GM23248 (cell line): ENCODE data around the gene REXO1. TPM values are rescaled to one million over a fixed set of nuclear protein-coding genes. Genes with fewer than 3 reads are reported as not detected.

Experiments
- DNase-seq: peaks from one replicate; pipeline ENCODE4 v3.0.0-alpha.2; 2015
- H2AFZ ChIP-seq: fragments of 200-600 bp; sonication (generic); 2 replicates; pipeline ENCODE4 v1.6.1; 2016; ENCODE audit warnings: antibody characterized with exemption
- H3F3A ChIP-seq: fragments of 200-600 bp; sonication (generic); 2 replicates; pipeline ENCODE4 v1.6.1; 2016; ENCODE audit warnings: mild to moderate bottlenecking, antibody characterized with exemption, mixed run types; ENCODE audit not compliant: insufficient read depth
- H3K27ac ChIP-seq: fragments of 200-600 bp; sonication (generic); 2 replicates; pipeline ENCODE4 v1.5.1; 2016; ENCODE audit warnings: mild to moderate bottlenecking
- H3K27me3 ChIP-seq: fragments of 200-600 bp; sonication (generic); replicated peaks from 2 replicates; pipeline ENCODE4 v1.6.1; 2016; ENCODE audit warnings: mild to moderate bottlenecking; ENCODE audit not compliant: insufficient read depth
- H3K36me3 ChIP-seq: fragments of 200-600 bp; sonication (generic); 2 replicates; pipeline ENCODE4 v1.6.1; 2016; ENCODE audit warnings: low read depth, mild to moderate bottlenecking
- H3K4me1 ChIP-seq: fragments of 200-600 bp; sonication (generic); 2 replicates; pipeline ENCODE4 v1.6.1; 2016; ENCODE audit warnings: mild to moderate bottlenecking; ENCODE audit not compliant: insufficient read depth
- H3K4me2 ChIP-seq: fragments of 200-600 bp; sonication (generic); one replicate; pipeline ENCODE4 v1.6.1; 2016; ENCODE audit warnings: mild to moderate bottlenecking; ENCODE audit not compliant: unreplicated experiment
- H3K4me3 ChIP-seq: fragments of 200-600 bp; sonication (generic); 2 replicates; pipeline ENCODE4 v1.5.1; 2016; ENCODE audit warnings: mild to moderate bottlenecking
- H3K79me2 ChIP-seq: fragments of 200-600 bp; sonication (generic); 2 replicates; pipeline ENCODE4 v1.6.1; 2016; ENCODE audit warnings: mild to moderate bottlenecking; ENCODE audit not compliant: insufficient read depth
- H3K9ac ChIP-seq: fragments of 200-600 bp; sonication (generic); 2 replicates; pipeline ENCODE4 v1.6.1; 2016; ENCODE audit warnings: mild to moderate bottlenecking
- H3K9me2 ChIP-seq: fragments of 200-600 bp; sonication (generic); 2 replicates; pipeline ENCODE4 v1.6.1; 2016; ENCODE audit warnings: mixed run types, mild to moderate bottlenecking, moderate library complexity; ENCODE audit not compliant: insufficient read depth
- H3K9me3 ChIP-seq: fragments of 200-600 bp; sonication (generic); one replicate; pipeline ENCODE4 v1.6.1; 2017; ENCODE audit warnings: low read depth
- H4K20me1 ChIP-seq: fragments of 200-600 bp; sonication (generic); 2 replicates; pipeline ENCODE4 v1.6.0; 2016; ENCODE audit not compliant: insufficient read depth
- EZH2 ChIP-seq: fragments of 200-600 bp; sonication (generic); IDR thresholded peaks from 2 replicates; pipeline ENCODE4 v1.6.1; 2018; ENCODE audit warnings: antibody characterized with exemption, mild to moderate bottlenecking; ENCODE audit not compliant: insufficient read depth, poor library complexity, severe bottlenecking
- EZH2phosphoT487 ChIP-seq: fragments of 200-600 bp; sonication (generic); IDR thresholded peaks from 2 replicates; pipeline ENCODE4 v1.6.1; 2018; ENCODE audit warnings: antibody characterized with exemption, moderate library complexity, mild to moderate bottlenecking, low read depth; ENCODE audit not compliant: insufficient read depth
- WGBS, 2 experiments: methylation state at CpG; one replicate each; pipeline ENCODE4 v1.1.6; 2015 to 2017; ENCODE audit warnings: low lambda C conversion rate in 2 of 2, low coverage in 1 of 2; ENCODE audit errors: missing lambda C conversion rate in 2 of 2; 5-methylcytosine and 5-hydroxymethylcytosine counted together
- in situ Hi-C: fragments of 300-500 bp; cut with MboI; formaldehyde crosslinking; loops from 2 replicates; pipeline ENCODE4 v1.15.0; 2020
- polyA plus RNA-seq: library from polyadenylated mRNA; unstranded; fragments of >200 nt; fragmentation: Nextera tagmentation; extraction: Ambion mirVana; gene quantifications from 2 replicates; pipeline ENCODE4 v1.2.1, GENCODE V29; 2016
- total RNA-seq: library from RNA; depleted of rRNA; stranded (reverse); fragments of >200 nt; shearing (Covaris generic); gene quantifications from 2 replicates; pipeline ENCODE4 v1.2.3, GENCODE V29; 2014

REXO1 gene
- total and polyA plus RNA-seq, 2 experiments from 2014 or later = 4.9 to 5.2 TPM

DNA sequence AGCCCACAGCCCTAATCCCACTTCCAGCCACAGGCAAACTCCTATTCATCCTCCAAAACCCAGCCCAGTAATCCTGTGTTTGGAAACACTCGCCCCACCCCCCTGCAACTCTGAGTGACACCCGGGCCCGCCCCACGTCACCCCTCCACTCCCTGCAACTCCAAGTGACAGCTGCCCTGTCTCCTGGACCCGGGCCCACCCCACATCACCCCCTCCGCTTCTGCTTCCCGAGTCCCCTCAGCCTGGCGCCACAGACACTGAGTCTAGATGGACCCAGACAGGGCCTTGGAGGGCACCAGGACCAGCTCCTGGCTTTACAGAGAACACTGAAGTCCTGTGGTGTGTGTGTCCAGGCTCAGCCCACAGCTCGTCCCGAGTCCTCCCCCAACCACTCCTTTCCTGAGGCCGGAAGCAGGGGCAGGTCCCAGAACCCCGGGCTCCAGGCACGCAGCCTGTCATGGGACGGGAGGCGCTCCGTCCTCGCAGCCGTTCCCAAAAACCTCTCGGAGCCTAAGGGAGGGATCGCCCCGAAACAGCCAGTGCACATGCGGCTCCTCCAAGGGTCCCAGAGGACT lies 7.7 kb downstream of the REXO1 start:
- in situ Hi-C loops = no loop called here
- H4K20me1 ChIP-seq = no peaks in the 10 kb centered on the region

DNA sequence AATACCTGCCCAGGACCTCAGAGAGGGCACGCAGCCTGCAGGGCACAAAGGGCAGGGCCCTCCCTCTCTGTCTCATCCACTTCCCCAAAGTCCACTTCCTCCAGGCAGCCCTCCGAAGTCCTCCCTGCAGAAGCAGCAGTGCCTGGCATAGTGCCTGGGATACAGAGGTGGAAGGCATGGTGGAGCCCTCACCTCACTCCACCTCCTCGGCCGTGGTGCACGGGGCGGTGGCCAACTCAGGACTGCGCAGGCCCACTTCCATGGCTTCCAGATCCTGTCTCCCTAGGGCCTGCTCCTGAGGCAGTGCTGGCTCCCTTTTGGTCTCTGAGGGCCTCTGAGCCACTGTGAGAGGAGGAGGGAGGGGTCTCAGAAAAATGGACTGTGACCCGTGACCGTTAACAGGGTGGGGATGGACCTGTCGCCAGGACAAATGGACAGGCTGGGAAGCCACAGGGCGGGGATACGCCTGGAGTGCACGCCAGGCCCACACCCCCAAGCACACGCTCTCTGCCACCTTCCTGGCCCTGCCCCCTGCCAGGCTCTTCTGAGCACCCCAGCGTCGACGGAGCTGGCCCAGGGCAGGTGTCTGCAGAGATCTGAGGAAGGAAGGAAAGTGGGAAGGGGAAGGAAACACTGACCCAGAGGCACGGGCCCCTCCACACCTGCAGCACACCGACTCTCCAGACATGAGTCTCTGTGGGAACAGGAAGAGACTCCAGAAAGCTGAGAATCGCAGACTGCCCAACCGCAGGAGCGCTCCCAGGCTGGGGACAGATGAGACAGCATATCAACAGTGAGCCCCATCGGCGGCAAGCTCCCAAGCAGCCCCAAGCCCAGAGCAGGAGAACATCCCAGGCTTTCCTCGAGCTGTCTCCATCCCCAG lies 8.4 kb downstream of the REXO1 start:
- no peaks in the 10 kb centered on the region for H3K4me1 ChIP-seq
- H3K27me3 ChIP-seq = no peaks in the 10 kb centered on the region
- H3K9ac ChIP-seq = no peak overlapping the region
- in situ Hi-C loops = no loop called here
- peaks cover 100% of the 10 kb centered on the region for H3K79me2 ChIP-seq
- 77 to 79% methylated on average over 25 of the region's 25 CpGs for WGBS, 2 experiments
- H3K9me3 ChIP-seq = no peaks in the 10 kb centered on the region
- H3K9me2 ChIP-seq = no peaks in the 10 kb centered on the region
- H3F3A ChIP-seq = no peaks in the 10 kb centered on the region
- TF ChIP-seq EZH2phosphoT487 (no peak), EZH2 (no peak)
- no peaks in the 10 kb centered on the region for H4K20me1 ChIP-seq
- no peak for DNase-seq
- no peak overlapping the region for H3K4me2 ChIP-seq
- no peak overlapping the region for H2AFZ ChIP-seq
- H3K36me3 ChIP-seq = no peaks in the 10 kb centered on the region
- no peak overlapping the region for H3K4me3 ChIP-seq
- H3K27ac ChIP-seq = no peak overlapping the region

More for the DNA sequence above, 7.7 kb downstream of the REXO1 start:
- H3K9me2 ChIP-seq = no peaks in the 10 kb centered on the region
- H3F3A ChIP-seq = no peaks in the 10 kb centered on the region
- no peaks in the 10 kb centered on the region for H3K4me1 ChIP-seq
- no peak for DNase-seq
- WGBS, 2 experiments = 85 to 86% methylated on average over 19 to 22 of the region's 22 CpGs
- no peaks in the 10 kb centered on the region for H3K9me3 ChIP-seq
- no peak overlapping the region for H3K9ac ChIP-seq
- no peak overlapping the region for H3K27ac ChIP-seq
- peaks cover 100% of the 10 kb centered on the region for H3K79me2 ChIP-seq
- H3K4me3 ChIP-seq = no peak overlapping the region
- no peak for TF ChIP-seq EZH2phosphoT487
- TF ChIP-seq EZH2 = no peak
- H3K27me3 ChIP-seq = no peaks in the 10 kb centered on the region
- no peak overlapping the region for H2AFZ ChIP-seq
- no peak overlapping the region for H3K4me2 ChIP-seq
- H3K36me3 ChIP-seq = no peaks in the 10 kb centered on the region

DNA sequence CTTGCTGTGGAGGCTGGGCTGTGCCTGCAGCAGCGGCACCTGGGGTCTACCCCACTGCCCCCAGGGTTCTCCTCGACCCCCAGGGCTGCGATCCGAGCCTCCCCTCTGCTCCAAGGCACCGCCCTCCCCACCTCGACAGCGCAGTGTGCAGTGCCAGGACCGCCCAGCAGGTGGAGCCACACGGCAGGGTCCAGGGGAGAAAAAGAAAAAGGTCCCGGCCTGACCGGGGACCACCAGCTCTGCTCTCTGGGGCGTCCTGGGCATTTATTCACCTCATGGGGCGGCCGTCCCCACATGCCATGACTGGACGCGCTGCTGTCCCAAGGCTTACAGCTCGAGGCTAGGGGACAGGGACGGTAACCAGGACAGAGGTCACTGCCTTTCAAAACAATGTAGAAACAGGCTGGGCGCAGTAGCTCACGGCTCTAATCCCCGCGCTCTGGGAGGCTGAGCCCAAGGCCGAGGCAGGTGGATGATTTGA lies 10.6 kb downstream of the REXO1 start:
- Histone ChIP-seq H3K27me3 (no peaks in the 10 kb centered on the region), H3K4me3 (no peak overlapping the region), H2AFZ (no peak overlapping the region), H3K79me2 (peaks cover 100% of the 10 kb centered on the region), H3K36me3 (no peaks in the 10 kb centered on the region), H3K4me1 (no peaks in the 10 kb centered on the region), H3K9ac (no peak overlapping the region), H3K9me3 (no peaks in the 10 kb centered on the region), H3F3A (no peaks in the 10 kb centered on the region), H3K4me2 (no peak overlapping the region), H3K27ac (no peak overlapping the region), H4K20me1 (no peaks in the 10 kb centered on the region), H3K9me2 (no peaks in the 10 kb centered on the region)
- DNase-seq = peak; percentile 47
- in situ Hi-C loops = no loop called here
- WGBS, 2 experiments = 41 to 44% methylated on average over 23 of the region's 23 CpGs
- TF ChIP-seq EZH2phosphoT487 = no peak
- TF ChIP-seq EZH2 = no peak

DNA sequence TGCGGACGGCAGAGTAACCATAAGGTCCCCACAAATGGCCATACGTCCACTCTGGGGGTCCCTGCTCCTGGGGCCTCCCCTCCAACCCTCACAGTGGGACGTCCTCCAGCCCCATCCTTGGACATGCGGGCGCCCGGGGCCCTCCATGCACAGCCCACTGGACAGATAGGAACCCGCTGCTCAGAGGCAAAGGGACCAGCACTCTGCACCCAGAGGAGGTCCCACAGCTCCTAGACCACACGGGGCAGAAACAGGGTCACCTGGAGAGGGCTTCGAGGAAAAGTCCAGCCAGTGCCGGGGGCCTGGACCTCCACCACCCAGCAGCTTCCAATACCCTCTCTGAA lies 11.1 kb downstream of the REXO1 start:
- H3F3A ChIP-seq = no peaks in the 10 kb centered on the region
- H3K9ac ChIP-seq = no peak overlapping the region
- H2AFZ ChIP-seq = no peak overlapping the region
- H3K79me2 ChIP-seq = peaks cover 100% of the 10 kb centered on the region
- no peaks in the 10 kb centered on the region for H3K9me3 ChIP-seq
- no peak for TF ChIP-seq EZH2
- no peak for TF ChIP-seq EZH2phosphoT487
- H3K27ac ChIP-seq = no peak overlapping the region
- H3K4me2 ChIP-seq = no peak overlapping the region
- no peaks in the 10 kb centered on the region for H3K4me1 ChIP-seq
- no peak overlapping the region for H3K4me3 ChIP-seq
- no peaks in the 10 kb centered on the region for H3K27me3 ChIP-seq
- H4K20me1 ChIP-seq = no peaks in the 10 kb centered on the region
- 68 to 74% methylated on average over 11 of the region's 11 CpGs for WGBS, 2 experiments
- DNase-seq = no peak
- H3K9me2 ChIP-seq = no peaks in the 10 kb centered on the region
- in situ Hi-C loops = no loop called here
- no peaks in the 10 kb centered on the region for H3K36me3 ChIP-seq
